ENCODE measurements around the gene PDHA1.

- TF ChIP-seq, protein P1, sequence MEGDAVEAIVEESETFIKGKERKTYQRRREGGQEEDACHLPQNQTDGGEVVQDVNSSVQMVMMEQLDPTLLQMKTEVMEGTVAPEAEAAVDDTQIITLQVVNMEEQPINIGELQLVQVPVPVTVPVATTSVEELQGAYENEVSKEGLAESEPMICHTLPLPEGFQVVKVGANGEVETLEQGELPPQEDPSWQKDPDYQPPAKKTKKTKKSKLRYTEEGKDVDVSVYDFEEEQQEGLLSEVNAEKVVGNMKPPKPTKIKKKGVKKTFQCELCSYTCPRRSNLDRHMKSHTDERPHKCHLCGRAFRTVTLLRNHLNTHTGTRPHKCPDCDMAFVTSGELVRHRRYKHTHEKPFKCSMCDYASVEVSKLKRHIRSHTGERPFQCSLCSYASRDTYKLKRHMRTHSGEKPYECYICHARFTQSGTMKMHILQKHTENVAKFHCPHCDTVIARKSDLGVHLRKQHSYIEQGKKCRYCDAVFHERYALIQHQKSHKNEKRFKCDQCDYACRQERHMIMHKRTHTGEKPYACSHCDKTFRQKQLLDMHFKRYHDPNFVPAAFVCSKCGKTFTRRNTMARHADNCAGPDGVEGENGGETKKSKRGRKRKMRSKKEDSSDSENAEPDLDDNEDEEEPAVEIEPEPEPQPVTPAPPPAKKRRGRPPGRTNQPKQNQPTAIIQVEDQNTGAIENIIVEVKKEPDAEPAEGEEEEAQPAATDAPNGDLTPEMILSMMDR (IDR thresholded peaks at IDR 0.05; ENCODE audit: poor library complexity), result no peak
- TF ChIP-seq EZH2 (IDR thresholded peaks at IDR 0.05; ENCODE audit: borderline replicate concordance) (no peak), EZH2phosphoT487 (IDR thresholded peaks at IDR 0.05; ENCODE audit: low read depth, severe bottlenecking, unreplicated experiment) (no peak)
Observed at GRCh38 chrX:19388064-19388679, 44.4 kb downstream of the PDHA1 start.

Data from hepatocyte (in vitro differentiated cells).